Ovary (tissue), 3 donors: Measurements from ENCODE around the gene ADGRD1.

ENCODE experiments used
- CTCF ChIP-seq, 3 donors: fragments of 450-650 bp in 2 of 3; fragments of 200-600 bp in 1 of 3; IDR thresholded peaks; one replicate each; pipeline versions ENCODE4 v1.5.1 to v1.8.0; 2016 to 2022; ENCODE audit warnings: antibody characterized with exemption in 3 of 3, mild to moderate bottlenecking in 1 of 3
- EP300 ChIP-seq: sonication (generic); formaldehyde crosslinking; IDR thresholded peaks from one replicate; pipeline ENCODE4 v1.6.1; 2017; ENCODE audit warnings: antibody characterized with exemption
- POLR2A ChIP-seq: fragments of 450-650 bp; IDR thresholded peaks from one replicate; pipeline ENCODE4 v1.6.1; 2017; ENCODE audit warnings: antibody characterized with exemption, mild to moderate bottlenecking, moderate library complexity
- donor health status: DM: no; HTN: no; CAD: no.

DNA sequence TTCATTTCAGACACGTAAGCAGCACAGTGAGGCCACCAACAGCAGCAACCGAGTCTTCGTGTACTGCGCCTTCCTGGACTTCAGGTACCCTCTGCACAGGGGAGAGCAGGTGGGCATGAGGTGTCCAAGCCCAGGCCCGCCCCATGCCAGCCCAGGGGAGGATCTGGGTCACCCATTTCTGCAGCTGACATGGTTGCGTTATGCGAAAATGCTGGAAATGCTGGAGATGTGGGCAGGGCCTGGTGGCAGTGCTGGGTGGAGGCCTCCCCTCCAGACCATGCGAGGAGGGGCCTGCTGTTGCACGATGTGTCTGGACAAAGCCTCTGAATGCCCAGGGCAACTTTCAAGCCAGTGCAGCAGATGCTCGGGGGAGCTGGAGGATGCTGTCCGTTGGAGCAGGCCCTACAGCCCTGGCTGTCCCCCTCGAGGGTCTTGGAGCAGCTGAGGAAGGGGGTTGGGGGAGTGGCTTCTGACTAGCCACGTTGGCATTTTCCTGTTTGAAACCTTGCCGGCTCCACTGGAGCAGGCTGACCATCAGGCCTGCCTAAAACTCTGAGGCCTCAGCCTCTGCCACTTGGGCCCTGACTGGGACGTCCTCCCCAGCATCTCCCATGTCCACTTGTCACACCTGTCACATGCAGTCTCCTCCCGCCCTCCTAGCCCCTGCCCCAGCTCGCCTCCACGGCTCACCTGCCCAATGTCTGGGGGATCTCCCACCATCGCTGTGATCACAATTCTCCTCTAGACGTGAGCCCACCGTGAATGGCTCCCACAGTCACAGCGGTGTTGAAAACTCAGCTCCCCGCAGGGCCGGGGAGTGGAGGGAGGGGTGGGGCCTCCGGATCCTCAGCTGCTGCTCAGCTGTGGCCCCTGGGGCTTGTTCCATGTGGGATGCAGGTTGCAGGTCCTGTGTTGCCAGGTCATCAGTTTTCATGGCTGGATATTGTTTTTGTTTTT, 123.4 kb downstream of the ADGRD1 start:
- TF ChIP-seq CTCF (IDR thresholded peaks at IDR 0.05) = no peak
- no peak for TF ChIP-seq EP300
- no peak for TF ChIP-seq POLR2A
